DND-41 (cell line): Measurements from ENCODE around the gene CRYZ.
"Not testable (repeated sequence)": the region's sequence is repeated elsewhere in the genome, so short reads cannot be mapped to it uniquely, and the experiment has no call there.

ENCODE experiments used
- ATAC-seq: fragments of 200-7000 bp; cut with Tn5 transposase; 3 replicates; pipeline ENCODE4 v1.9.1; 2021; ENCODE audit warnings: low read depth; ENCODE audit not compliant: insufficient read depth
- DNase-seq: peaks from one replicate; pipeline ENCODE4 v3.0.0-alpha.2; 2020
- H2AFZ ChIP-seq: 2 replicates; pipeline ENCODE4 v1.6.0; 2012; ENCODE audit warnings: low read depth, low read length
- H3K27ac ChIP-seq: 2 replicates; pipeline ENCODE4 v1.5.1; 2012; ENCODE audit warnings: low read length, inconsistent platforms
- H3K27me3 ChIP-seq: fragments of 200-600 bp; sonication (generic); 2 replicates; pipeline ENCODE4 v1.6.0; 2012; ENCODE audit warnings: low read length, mild to moderate bottlenecking, inconsistent platforms; ENCODE audit not compliant: insufficient read depth, poor library complexity
- H3K36me3 ChIP-seq: 2 replicates; pipeline ENCODE4 v1.5.1; 2012; ENCODE audit warnings: low read length, inconsistent platforms; ENCODE audit not compliant: insufficient read depth
- H3K4me1 ChIP-seq: 2 replicates; pipeline ENCODE4 v1.5.1; 2012; ENCODE audit warnings: mild to moderate bottlenecking, low read length; ENCODE audit not compliant: insufficient read depth
- H3K4me2 ChIP-seq: 2 replicates; pipeline ENCODE4 v1.6.0; 2012; ENCODE audit warnings: mild to moderate bottlenecking, moderate library complexity, low read length, inconsistent platforms; ENCODE audit not compliant: insufficient read depth
- H3K4me3 ChIP-seq, 2 experiments: fragments of 200-600 bp in 1 of 2; shearing (Covaris generic) in 1 of 2; 2 replicates each; pipeline ENCODE4 v1.5.1; 2012 to 2016; ENCODE audit warnings: inconsistent platforms in 2 of 2, low read length in 2 of 2, mild to moderate bottlenecking in 2 of 2, low read depth in 1 of 2, moderate library complexity in 1 of 2
- H3K79me2 ChIP-seq: 2 replicates; pipeline ENCODE4 v1.6.0; 2012; ENCODE audit warnings: low read length, inconsistent platforms; ENCODE audit not compliant: insufficient read depth
- H3K9ac ChIP-seq: 2 replicates; pipeline ENCODE4 v1.6.0; 2012; ENCODE audit warnings: low read depth, mild to moderate bottlenecking, inconsistent platforms, low read length, moderate library complexity
- H3K9me3 ChIP-seq: 2 replicates; pipeline ENCODE4 v1.5.1; 2012; ENCODE audit warnings: low read length, moderate library complexity, mild to moderate bottlenecking, inconsistent platforms; ENCODE audit not compliant: insufficient read depth, severe bottlenecking
- H4K20me1 ChIP-seq: 2 replicates; pipeline ENCODE4 v1.6.0; 2012; ENCODE audit warnings: low read length; ENCODE audit not compliant: insufficient read depth
- CTCF ChIP-seq: IDR thresholded peaks from 2 replicates; pipeline ENCODE4 v1.5.1; 2012; ENCODE audit warnings: borderline replicate concordance, low read length, moderate library complexity, mild to moderate bottlenecking; ENCODE audit not compliant: poor library complexity, severe bottlenecking; ENCODE audit errors: extremely low read depth
- EZH2 ChIP-seq: IDR thresholded peaks from 3 replicates; pipeline ENCODE4 v1.6.1; 2012; ENCODE audit warnings: borderline replicate concordance, low read depth, mild to moderate bottlenecking, moderate library complexity, low read length, inconsistent platforms; ENCODE audit not compliant: severe bottlenecking

Gene CRYZ

GRCh38 chr1:74753104-74753503 lies 20.3 kb upstream of the CRYZ start:
- peaks cover 92% of the 10 kb centered on the region for H3K36me3 ChIP-seq
- H3K27me3 ChIP-seq = no peaks in the 10 kb centered on the region
- DNase-seq (no peak), ATAC-seq (no peak)
- H3K4me2 ChIP-seq = no peak overlapping the region
- no peak for TF ChIP-seq CTCF
- no peak for TF ChIP-seq EZH2
- H3K9me3 ChIP-seq = peaks cover 5% of the 10 kb centered on the region
- H2AFZ ChIP-seq = no peak overlapping the region
- H3K79me2 ChIP-seq = no peaks in the 10 kb centered on the region
- H3K9ac ChIP-seq = no peak overlapping the region
- H4K20me1 ChIP-seq = no peaks in the 10 kb centered on the region
- H3K4me1 ChIP-seq = no peaks in the 10 kb centered on the region
- H3K27ac ChIP-seq = no peak overlapping the region
- H3K4me3 ChIP-seq = no peak overlapping the region

GRCh38 chr1:74748960-74749359 lies 16.1 kb upstream of the CRYZ start:
- Histone ChIP-seq H3K79me2 (no peaks in the 10 kb centered on the region), H2AFZ (no peak overlapping the region), H3K4me1 (no peaks in the 10 kb centered on the region), H3K9ac (no peak overlapping the region), H4K20me1 (no peaks in the 10 kb centered on the region), H3K27me3 (no peaks in the 10 kb centered on the region), H3K4me3 (no peak overlapping the region), H3K9me3 (no peaks in the 10 kb centered on the region), H3K4me2 (no peak overlapping the region), H3K36me3 (peaks cover 76% of the 10 kb centered on the region), H3K27ac (no peak overlapping the region)
- ATAC-seq (no peak), DNase-seq (no peak)
- TF ChIP-seq EZH2 = no peak

- H3K9me3 ChIP-seq, ATAC-seq: not testable (repeated sequence)
Observed at GRCh38 chr1:74745247-74745646, 12.4 kb upstream of the CRYZ start.

GRCh38 chr1:74740307-74740980 lies 7.6 kb upstream of the CRYZ start:
- H4K20me1 ChIP-seq, ATAC-seq: not testable (repeated sequence)

More at GRCh38 chr1:74745247-74745646, 12.4 kb upstream of the CRYZ start:
- not testable (repeated sequence) for H3K79me2 ChIP-seq, H4K20me1 ChIP-seq, H3K9ac ChIP-seq, H3K27me3 ChIP-seq, H3K27ac ChIP-seq, H3K4me1 ChIP-seq, H3K4me3 ChIP-seq, DNase-seq, H3K4me2 ChIP-seq, H2AFZ ChIP-seq
- H3K36me3 ChIP-seq = peaks cover 78% of the 10 kb centered on the region

GRCh38 chr1:74737333-74737732 lies 4.5 kb upstream of the CRYZ start:
- TF ChIP-seq EZH2 (no peak), CTCF (no peak)
- Histone ChIP-seq H3K36me3 (peaks cover 55% of the 10 kb centered on the region), H3K4me1 (peaks cover 18% of the 10 kb centered on the region), H2AFZ (no peak overlapping the region), H4K20me1 (no peaks in the 10 kb centered on the region), H3K79me2 (peaks cover 27% of the 10 kb centered on the region), H3K27ac (no peak overlapping the region), H3K9me3 (no peaks in the 10 kb centered on the region), H3K9ac (no peak overlapping the region), H3K27me3 (no peaks in the 10 kb centered on the region), H3K4me3 (no peak overlapping the region), H3K4me2 (no peak overlapping the region)
- DNase-seq = no peak
- ATAC-seq = no peak

More at GRCh38 chr1:74740307-74740980, 7.6 kb upstream of the CRYZ start:
- H3K4me3 ChIP-seq, H3K79me2 ChIP-seq, H2AFZ ChIP-seq, H3K27ac ChIP-seq, H3K9me3 ChIP-seq, H3K4me1 ChIP-seq, DNase-seq, H3K9ac ChIP-seq, H3K27me3 ChIP-seq, H3K4me2 ChIP-seq: not testable (repeated sequence)
- H3K36me3 ChIP-seq = peaks cover 84% of the 10 kb centered on the region
